H9 (cell line): ENCODE data around the gene FHIT. TPM values are rescaled to one million over a fixed set of nuclear protein-coding genes. Genes with fewer than 3 reads are reported as not detected.

Source experiments
- DNase-seq: peaks from one replicate; pipeline ENCODE4 v3.0.0-alpha.2; 2017
- H2AFZ ChIP-seq: one replicate; pipeline ENCODE4 v1.6.1; 2013; ENCODE audit warnings: mild to moderate bottlenecking, low read length, control low read depth, moderate library complexity
- H2AK5ac ChIP-seq: 2 replicates; pipeline ENCODE4 v1.6.1; 2013; ENCODE audit warnings: low read length, control low read depth, mixed read lengths; ENCODE audit not compliant: insufficient read length
- H2BK120ac ChIP-seq: one replicate; pipeline ENCODE4 v1.6.1; 2013; ENCODE audit warnings: low read depth, mild to moderate bottlenecking, low read length, control low read depth, inconsistent platforms; ENCODE audit not compliant: poor library complexity, severe bottlenecking
- H2BK12ac ChIP-seq: 2 replicates; pipeline ENCODE4 v1.6.1; 2013; ENCODE audit warnings: low read length, control low read depth, mixed read lengths, low read depth; ENCODE audit not compliant: insufficient read length
- H2BK15ac ChIP-seq: 2 replicates; pipeline ENCODE4 v1.6.1; 2013; ENCODE audit warnings: low read depth, low read length, control low read depth
- H2BK20ac ChIP-seq: one replicate; pipeline ENCODE4 v1.6.1; 2013; ENCODE audit warnings: low read depth, mild to moderate bottlenecking, low read length, control low read depth, inconsistent platforms; ENCODE audit not compliant: poor library complexity, severe bottlenecking
- H2BK5ac ChIP-seq: 2 replicates; pipeline ENCODE4 v1.6.1; 2013; ENCODE audit warnings: low read length, control low read depth, mixed read lengths; ENCODE audit not compliant: insufficient read length
- H3K14ac ChIP-seq: 2 replicates; pipeline ENCODE4 v1.6.1; 2013; ENCODE audit warnings: low read length, control low read depth; ENCODE audit not compliant: insufficient read depth
- H3K18ac ChIP-seq: 2 replicates; pipeline ENCODE4 v1.6.1; 2013; ENCODE audit warnings: low read depth, mild to moderate bottlenecking, mixed read lengths, low read length, control low read depth; ENCODE audit not compliant: insufficient read length
- H3K23ac ChIP-seq: 2 replicates; pipeline ENCODE4 v1.6.1; 2013; ENCODE audit warnings: low read length, control low read depth, mixed read lengths, low read depth; ENCODE audit not compliant: insufficient read length
- H3K23me2 ChIP-seq: 2 replicates; pipeline ENCODE4 v1.6.1; 2013; ENCODE audit warnings: low read depth, mild to moderate bottlenecking, mixed read lengths, low read length, control low read depth; ENCODE audit not compliant: insufficient read length, poor library complexity, severe bottlenecking
- H3K27ac ChIP-seq: 2 replicates; pipeline ENCODE4 v1.5.1; 2013; ENCODE audit warnings: low read length, control low read depth, mixed read lengths, low read depth; ENCODE audit not compliant: insufficient read length
- H3K27me3 ChIP-seq: 2 replicates; pipeline ENCODE4 v1.6.1; 2013; ENCODE audit warnings: low read length, control low read depth, inconsistent platforms; ENCODE audit not compliant: insufficient read depth
- H3K4ac ChIP-seq: 2 replicates; pipeline ENCODE4 v1.6.1; 2013; ENCODE audit warnings: low read depth, mild to moderate bottlenecking, control low read depth, inconsistent platforms, low read length, moderate library complexity
- H3K4me1 ChIP-seq: 2 replicates; pipeline ENCODE4 v1.6.1; 2013; ENCODE audit warnings: low read length, control low read depth, inconsistent platforms; ENCODE audit not compliant: insufficient read depth
- H3K4me2 ChIP-seq: 2 replicates; pipeline ENCODE4 v1.6.1; 2013; ENCODE audit warnings: low read length, control low read depth, mixed read lengths; ENCODE audit not compliant: insufficient read length, insufficient read depth
- H3K56ac ChIP-seq: 2 replicates; pipeline ENCODE4 v1.6.1; 2013; ENCODE audit warnings: low read depth, mild to moderate bottlenecking, mixed read lengths, low read length, control low read depth; ENCODE audit not compliant: insufficient read length
- H3K79me1 ChIP-seq: 2 replicates; pipeline ENCODE4 v1.6.1; 2013; ENCODE audit warnings: low read depth, mild to moderate bottlenecking, moderate library complexity, low read length, control low read depth, inconsistent platforms; ENCODE audit not compliant: insufficient read depth, poor library complexity, severe bottlenecking
- H3K79me2 ChIP-seq: 2 replicates; pipeline ENCODE4 v1.6.1; 2013; ENCODE audit warnings: low read length, control low read depth, inconsistent platforms; ENCODE audit not compliant: insufficient read depth
- H3K9ac ChIP-seq: 2 replicates; pipeline ENCODE4 v1.6.1; 2013; ENCODE audit warnings: low read length, control low read depth, mixed read lengths; ENCODE audit not compliant: insufficient read length; ENCODE audit errors: extremely low read depth
- H3K9me3 ChIP-seq: one replicate; pipeline ENCODE4 v1.6.1; 2013; ENCODE audit warnings: low read depth, low read length, inconsistent platforms; ENCODE audit not compliant: control insufficient read depth
- H3T11ph ChIP-seq: one replicate; pipeline ENCODE4 v1.6.1; 2013; ENCODE audit warnings: mild to moderate bottlenecking, low read length, control low read depth, inconsistent platforms
- H4K20me1 ChIP-seq: one replicate; pipeline ENCODE4 v1.6.1; 2013; ENCODE audit not compliant: control insufficient read depth, insufficient read length, insufficient read depth
- H4K5ac ChIP-seq: 2 replicates; pipeline ENCODE4 v1.6.1; 2013; ENCODE audit warnings: low read depth, mild to moderate bottlenecking, mixed read lengths, low read length, control low read depth; ENCODE audit not compliant: insufficient read length
- H4K8ac ChIP-seq: replicated peaks from 2 replicates; pipeline ENCODE4 v1.6.1; 2013; ENCODE audit warnings: low read length, control low read depth, mixed read lengths, low read depth; ENCODE audit not compliant: insufficient read length
- H4K91ac ChIP-seq: 2 replicates; pipeline ENCODE4 v1.6.1; 2013; ENCODE audit warnings: low read depth, mild to moderate bottlenecking, moderate library complexity, mixed read lengths, low read length, control low read depth; ENCODE audit not compliant: insufficient read length
- H3K27ac Mint-ChIP-seq, 3 experiments: 2 replicates in 2 of 3; 3 replicates in 1 of 3; pipeline ENCODE4 v1.8.0; 2020 to 2021; ENCODE audit warnings: mixed read lengths in 3 of 3, mild to moderate bottlenecking in 1 of 3, moderate library complexity in 1 of 3
- H3K27me3 Mint-ChIP-seq: 2 replicates; pipeline ENCODE4 v1.8.0; 2021; ENCODE audit warnings: low read depth, mild to moderate bottlenecking, moderate library complexity, mixed read lengths
- H3K36me3 Mint-ChIP-seq, 3 experiments: 2 replicates in 2 of 3; 3 replicates in 1 of 3; pipeline ENCODE4 v1.8.0; 2020 to 2021; ENCODE audit warnings: low read depth in 3 of 3, mixed read lengths in 3 of 3; ENCODE audit not compliant: insufficient read depth in 1 of 3
- H3K4me1 Mint-ChIP-seq, 2 experiments: 2 replicates each; pipeline ENCODE4 v1.8.0; 2020; ENCODE audit warnings: mixed read lengths in 2 of 2
- H3K4me3 Mint-ChIP-seq, 2 experiments: 2 replicates in 1 of 2; 3 replicates in 1 of 2; pipeline ENCODE4 v1.8.0; 2020 to 2021; ENCODE audit warnings: mild to moderate bottlenecking in 2 of 2, mixed read lengths in 2 of 2, moderate library complexity in 1 of 2
- H3K9me3 Mint-ChIP-seq, 2 experiments: 2 replicates in 1 of 2; 3 replicates in 1 of 2; pipeline ENCODE4 v1.8.0; 2020; ENCODE audit warnings: mild to moderate bottlenecking in 2 of 2, mixed read lengths in 2 of 2, moderate library complexity in 1 of 2
- CTCF ChIP-seq: fragments of 200-600 bp; sonication (generic); conservative IDR thresholded peaks from 3 replicates; pipeline ENCODE4 v1.8.0; 2021; ENCODE audit warnings: antibody characterized with exemption, mild to moderate bottlenecking
- WGBS: extraction: QIAGEN DNeasy Blood & Tissue Kit; methylation state at CpG from one replicate; pipeline ENCODE4 v1.1.7; 2013; ENCODE audit warnings: missing lambda C conversion rate, low lambda C conversion rate, mixed read lengths; ENCODE audit not compliant: insufficient read length; ENCODE audit errors: extremely low coverage; 5-methylcytosine and 5-hydroxymethylcytosine counted together
- total RNA-seq: library from RNA; stranded (reverse); gene quantifications from 2 replicates; pipeline ENCODE4 v1.2.1, GENCODE V29; 2021

The FHIT gene
- total RNA-seq, 1 experiment from 2014 or later, result 3.0 TPM

GRCh38 chr3:61008153-61008997 lies 242.9 kb downstream of the FHIT start:
- no peak overlapping the region for H4K5ac ChIP-seq
- H3K4me1 ChIP-seq, result no peaks in the 10 kb centered on the region
- H3K27me3 Mint-ChIP-seq, result no peaks in the 10 kb centered on the region; the same call in 1 of the 2 replicates
- H3K14ac ChIP-seq, result no peak overlapping the region
- no peak overlapping the region for H3K18ac ChIP-seq
- DNase-seq, result no peak
- H3K36me3 Mint-ChIP-seq, result no peaks in the 10 kb centered on the region
- H3K4me2 ChIP-seq, result no peak overlapping the region
- no peak overlapping the region for H3K27ac ChIP-seq
- no peak overlapping the region for H3T11ph ChIP-seq
- H3K79me1 ChIP-seq, result no peaks in the 10 kb centered on the region
- H2BK15ac ChIP-seq, result no peak overlapping the region
- no peak overlapping the region for H2BK12ac ChIP-seq
- no peak overlapping the region for H2BK120ac ChIP-seq
- H3K9ac ChIP-seq, result no peak overlapping the region
- no peak overlapping the region for H3K4me3 Mint-ChIP-seq
- no peak overlapping the region for H4K91ac ChIP-seq
- no peak overlapping the region for H3K56ac ChIP-seq
- H4K8ac ChIP-seq, result no peak overlapping the region
- no peak overlapping the region for H2AFZ ChIP-seq
- TF ChIP-seq CTCF, result no peak
- no peak overlapping the region for H3K23ac ChIP-seq
- no peaks in the 10 kb centered on the region for H3K79me2 ChIP-seq
- WGBS, result no CpG with 5 or more reads among the region's 5 CpGs
- no peaks in the 10 kb centered on the region; a peak in 1 of 5 replicates for H3K9me3 Mint-ChIP-seq
- H3K9me3 ChIP-seq, result no peaks in the 10 kb centered on the region
- no peak overlapping the region for H3K4ac ChIP-seq
- no peaks in the 10 kb centered on the region for H3K27me3 ChIP-seq
- H3K4me1 Mint-ChIP-seq, result peaks cover 11 to 15% of the 10 kb centered on the region in 2 experiments
- no peaks in the 10 kb centered on the region for H4K20me1 ChIP-seq
- no peak overlapping the region for H2BK5ac ChIP-seq
- H3K27ac Mint-ChIP-seq, result no peak overlapping the region; a peak in 2 of 7 replicates
- no peaks in the 10 kb centered on the region for H3K23me2 ChIP-seq
- H2BK20ac ChIP-seq, result no peak overlapping the region
- H2AK5ac ChIP-seq, result no peak overlapping the region
